HepG2 (cell line): Measurements from ENCODE around the gene ATP11A. TPM values are rescaled to one million over a fixed set of nuclear protein-coding genes. Genes with fewer than 3 reads are reported as not detected.

Experiments used
- AFF4 ChIP-seq: sonication (generic); formaldehyde crosslinking; IDR thresholded peaks from 2 replicates; pipeline ENCODE4 v1.4.0; 2020; ENCODE audit warnings: missing genetic modification reagents
- AGO1 ChIP-seq: fragments of 200-400 bp; formaldehyde crosslinking; IDR thresholded peaks from 2 replicates; pipeline ENCODE4 v1.6.1; 2017; ENCODE audit warnings: mild to moderate bottlenecking, low read depth, low read length, moderate library complexity; ENCODE audit not compliant: poor library complexity, severe bottlenecking
- E2F5 ChIP-seq: sonication (generic); formaldehyde crosslinking; conservative IDR thresholded peaks from 2 replicates; pipeline ENCODE4 v1.4.0; 2020; ENCODE audit warnings: missing genetic modification reagents
- EEA1 ChIP-seq: sonication (generic); formaldehyde crosslinking; IDR thresholded peaks from 2 replicates; pipeline ENCODE4 v1.5.1; 2020; ENCODE audit warnings: mild to moderate bottlenecking, missing genetic modification reagents, borderline replicate concordance
- EED ChIP-seq: sonication (generic); formaldehyde crosslinking; IDR thresholded peaks from 2 replicates; pipeline ENCODE4 v1.5.0; 2020; ENCODE audit warnings: mild to moderate bottlenecking, missing genetic modification reagents
- HNF1B ChIP-seq: sonication (generic); formaldehyde crosslinking; IDR thresholded peaks from 2 replicates; pipeline ENCODE4 v1.5.1; 2020; ENCODE audit warnings: mild to moderate bottlenecking, moderate library complexity, missing genetic modification reagents
- MAFK ChIP-seq, 2 experiments: IDR thresholded peaks in 1 of 2; conservative IDR thresholded peaks in 1 of 2; 2 replicates each; pipeline ENCODE4 v1.6.1; 2011; ENCODE audit warnings: improper control_type of control experiment in 2 of 2, low read length in 2 of 2
- ZNF251 ChIP-seq: sonication (generic); formaldehyde crosslinking; IDR thresholded peaks from 2 replicates; pipeline ENCODE4 v1.9.0; 2021; ENCODE audit warnings: mild to moderate bottlenecking, missing genetic modification reagents
- ZNF407 ChIP-seq: sonication (generic); formaldehyde crosslinking; IDR thresholded peaks from one replicate; pipeline ENCODE4 v1.5.1; 2020; ENCODE audit warnings: mild to moderate bottlenecking, missing genetic modification reagents; ENCODE audit errors: not compliant biosample characterization
- ZNF512 ChIP-seq: sonication (generic); formaldehyde crosslinking; IDR thresholded peaks from 2 replicates; pipeline ENCODE4 v1.4.0; 2020; ENCODE audit warnings: mild to moderate bottlenecking, missing genetic modification reagents
- ZSCAN31 ChIP-seq: sonication (generic); formaldehyde crosslinking; IDR thresholded peaks from 2 replicates; pipeline ENCODE4 v1.5.0; 2020; ENCODE audit warnings: low read depth, mild to moderate bottlenecking, missing genetic modification reagents
- polyA plus RNA-seq, 8 experiments: library from polyadenylated mRNA; depleted of rRNA in 3 of 8; stranded (reverse) in 7 of 8; unstranded in 1 of 8; fragments of >200 nt; fragmentation: Illumina TruSeq in 4 of 8; extraction: Trizol in 4 of 8; gene quantifications; 2 replicates each; pipeline versions ENCODE4 v1.2.1 to v1.2.3, GENCODE V29; 2011 to 2016; ENCODE audit warnings: low read depth in 4 of 8, missing spikeins in 1 of 8, mixed read lengths in 1 of 8; ENCODE audit not compliant: insufficient read depth in 1 of 8
- total RNA-seq, 5 experiments: library from RNA; depleted of rRNA; stranded (reverse); fragments of >200 nt; fragmentation: Illumina TruSeq; extraction: Trizol; gene quantifications; 2 replicates each; pipeline ENCODE4 v1.2.3, GENCODE V29; 2016; ENCODE audit warnings: low read depth in 1 of 5

The ATP11A gene
- total and polyA plus RNA-seq, 2 of the 13 experiments (the other 11 are each of a cell fraction or from before 2014, with no cell fraction given) = 18.4 to 20.1 TPM

GRCh38 chr13:112700291-112701060 is 10.6 kb downstream of the ATP11A start (continued):
- TF ChIP-seq ZNF407 (CRISPR knock-in tag) = no peak
- peak; percentile 64 for TF ChIP-seq HNF1B
- TF ChIP-seq AFF4 (CRISPR knock-in tag) = no peak
- TF ChIP-seq ZNF251 (CRISPR knock-in tag) = no peak
- TF ChIP-seq ZSCAN31 (CRISPR knock-in tag) = no peak
- no peak for TF ChIP-seq EED (CRISPR knock-in tag)
- no peak for TF ChIP-seq ZNF512
- TF ChIP-seq MAFK (conservative IDR thresholded peaks at IDR 0.05 in 1 of 2, IDR thresholded peaks at IDR 0.05 in 1 of 2; ENCODE audit: low read length in 2 of 2) = no peak
- no peak for TF ChIP-seq EEA1 (CRISPR knock-in tag)
- no peak for TF ChIP-seq AGO1
- TF ChIP-seq E2F5 (CRISPR knock-in tag) = no peak
